HG02678 (cell line): ENCODE data around the gene NUP50.

Experiments
- ATAC-seq: cut with Tn5 transposase; IDR thresholded peaks from one replicate; pipeline ENCODE4 v1.9.1; 2021; ENCODE audit warnings: mild to moderate bottlenecking, moderate library complexity; ENCODE audit not compliant: unreplicated experiment

The NUP50 gene

DNA sequence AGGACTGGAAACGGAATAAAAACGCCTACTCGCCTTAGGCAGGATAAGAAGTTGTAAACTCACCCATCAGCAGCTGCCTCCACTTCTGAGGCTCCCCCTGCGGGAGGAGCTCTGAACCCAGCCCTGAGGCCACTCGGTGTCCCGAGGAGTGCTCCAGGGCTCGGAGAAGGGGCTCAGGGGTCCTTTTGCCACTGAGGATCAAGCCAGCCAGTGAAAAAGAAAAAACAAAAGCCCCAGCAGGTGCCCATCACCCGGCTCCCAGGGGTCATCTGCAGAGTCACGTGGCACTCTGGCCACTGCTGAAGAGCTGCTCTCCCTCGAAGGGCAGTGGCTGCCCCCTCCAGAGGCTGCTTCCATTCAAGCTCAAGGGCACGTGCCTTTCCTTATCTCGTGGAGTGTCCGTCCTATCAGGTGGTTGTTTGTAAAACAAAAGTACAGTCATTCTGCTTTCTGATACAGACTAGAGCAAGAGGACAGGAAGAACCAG lies 29.0 kb downstream of the NUP50 start:
- no peak for ATAC-seq

DNA sequence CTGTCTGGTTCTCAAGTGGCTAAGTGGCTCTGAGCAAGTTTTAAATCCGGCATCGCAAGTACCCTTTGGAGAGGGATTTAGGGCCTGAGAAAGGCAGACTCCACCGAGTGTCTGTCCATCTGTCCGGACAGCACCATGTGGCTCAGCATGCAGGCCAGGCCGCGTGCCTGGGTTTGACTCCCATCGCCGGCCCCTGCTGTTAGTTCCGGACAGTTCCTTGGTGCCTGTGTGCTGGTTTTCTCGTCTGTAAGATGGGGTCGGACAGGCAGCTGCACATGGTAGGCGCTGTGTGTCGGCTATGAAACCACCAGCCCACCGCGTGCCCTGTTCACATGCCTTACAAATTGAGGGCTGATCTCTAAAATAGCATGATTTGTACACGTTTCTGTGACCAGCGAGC lies 31.0 kb downstream of the NUP50 start:
- ATAC-seq, result no peak

DNA sequence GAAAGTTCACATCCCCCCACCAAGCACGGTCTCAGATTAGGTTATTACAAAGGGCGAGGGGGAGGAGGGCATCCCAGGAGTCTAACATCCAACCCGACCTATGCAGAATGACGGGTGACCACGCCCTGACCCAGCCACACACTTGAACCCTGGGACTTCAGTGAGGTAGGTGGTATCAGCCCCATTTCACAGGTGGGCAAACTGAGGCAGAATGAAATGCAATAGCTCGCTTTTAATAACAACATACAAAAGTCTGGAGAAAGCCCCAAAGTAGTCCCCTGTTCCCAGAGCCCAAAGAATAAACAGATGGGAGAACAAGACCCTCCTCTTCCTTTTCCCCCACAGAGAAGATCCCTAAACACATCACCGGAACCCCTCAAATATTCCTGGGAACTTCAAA lies 31.9 kb downstream of the NUP50 start:
- ATAC-seq, result no peak

DNA sequence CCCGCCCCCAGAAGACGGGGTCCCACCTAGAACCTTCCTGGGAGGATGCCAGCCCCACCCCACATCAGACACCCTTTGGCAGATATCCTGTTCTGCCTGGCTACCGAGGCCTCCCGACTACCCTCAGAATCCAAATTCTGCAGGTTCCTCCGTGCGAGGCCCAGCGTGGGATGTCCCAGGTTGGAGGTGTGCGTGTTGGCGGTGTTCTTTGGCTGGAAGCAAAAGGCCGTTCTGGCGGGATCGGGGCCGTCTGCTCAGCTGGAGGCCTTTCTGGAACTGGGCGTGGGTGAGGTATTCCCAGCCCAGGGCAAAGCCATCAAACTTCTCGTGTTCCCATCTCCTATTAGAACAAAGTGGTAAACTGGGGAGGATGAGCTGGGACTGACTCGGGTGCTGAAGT lies 32.6 kb downstream of the NUP50 start:
- ATAC-seq, result no peak

DNA sequence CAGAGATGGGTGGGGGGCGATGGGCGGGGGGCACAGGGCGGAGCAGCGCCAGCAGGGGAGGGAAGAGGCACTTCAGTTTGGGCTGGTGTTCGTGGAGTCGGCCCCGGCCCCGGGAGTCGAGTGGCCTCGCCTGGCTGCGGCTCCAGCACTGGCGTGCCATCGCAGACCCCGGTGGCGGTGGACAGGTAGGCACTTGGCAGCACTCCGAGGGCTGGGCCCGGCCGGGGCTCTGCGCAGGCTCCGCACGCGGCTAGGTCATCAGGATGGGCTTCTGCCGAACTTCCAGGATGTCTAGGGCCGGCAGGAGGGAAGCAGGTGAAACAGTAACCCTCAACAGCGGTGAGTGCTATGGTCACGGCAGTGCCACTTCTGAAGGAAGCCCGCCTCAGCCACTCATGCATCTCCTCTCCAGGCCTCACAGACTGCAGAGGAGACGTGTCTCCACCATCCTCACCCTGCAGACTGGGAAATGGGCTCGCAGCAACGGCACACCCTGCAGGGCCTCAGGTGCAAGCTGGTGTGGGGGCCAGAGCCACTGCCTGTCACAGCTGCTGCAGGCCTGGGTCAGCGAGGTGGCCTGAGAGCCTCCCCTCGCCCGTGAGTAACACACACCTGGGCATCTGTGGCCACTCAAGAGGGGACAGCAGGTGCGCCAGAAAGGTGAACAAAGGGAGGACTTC lies 33.3 kb downstream of the NUP50 start:
- no peak for ATAC-seq

DNA sequence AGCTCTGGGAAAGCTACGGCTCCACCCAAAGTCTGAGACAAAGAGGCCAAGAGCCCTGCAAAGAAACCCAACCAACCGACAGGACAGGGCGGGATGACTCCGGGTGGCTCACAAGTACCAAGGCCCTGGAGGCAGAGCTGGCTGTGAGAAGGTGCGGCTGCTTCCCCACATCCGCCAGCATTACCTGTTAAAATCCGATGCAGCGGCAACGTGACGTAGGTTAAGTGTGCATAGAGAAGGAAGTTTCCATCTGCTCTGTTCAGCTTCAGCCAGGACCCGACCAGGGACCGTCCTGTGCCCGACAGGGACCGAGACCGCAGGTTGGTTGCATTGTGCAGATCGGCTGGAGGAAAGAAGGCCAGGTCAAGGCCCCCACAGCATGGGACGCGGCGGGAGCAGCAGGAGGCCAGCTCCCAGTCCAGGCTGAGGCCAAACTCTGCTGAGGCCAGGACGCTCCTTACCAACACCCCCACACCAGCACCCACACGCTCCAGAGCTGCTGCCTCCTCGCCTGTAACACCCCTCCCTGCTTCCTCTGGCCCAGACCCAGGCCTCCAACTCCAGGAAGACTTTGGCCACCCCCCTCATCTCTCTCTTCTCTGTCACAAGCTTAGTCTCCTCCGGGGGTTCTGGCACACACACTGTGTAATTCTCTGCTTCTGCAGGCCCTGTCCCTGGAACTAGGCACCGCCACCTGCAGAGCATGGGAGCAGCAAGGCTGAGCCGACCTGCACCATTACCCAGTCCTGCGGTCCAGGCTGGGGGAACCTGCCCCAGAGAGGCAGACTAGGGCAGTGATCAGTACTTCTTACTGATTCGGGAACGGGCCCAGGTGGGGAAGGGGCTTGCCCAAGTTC lies 34.1 kb downstream of the NUP50 start:
- no peak for ATAC-seq

DNA sequence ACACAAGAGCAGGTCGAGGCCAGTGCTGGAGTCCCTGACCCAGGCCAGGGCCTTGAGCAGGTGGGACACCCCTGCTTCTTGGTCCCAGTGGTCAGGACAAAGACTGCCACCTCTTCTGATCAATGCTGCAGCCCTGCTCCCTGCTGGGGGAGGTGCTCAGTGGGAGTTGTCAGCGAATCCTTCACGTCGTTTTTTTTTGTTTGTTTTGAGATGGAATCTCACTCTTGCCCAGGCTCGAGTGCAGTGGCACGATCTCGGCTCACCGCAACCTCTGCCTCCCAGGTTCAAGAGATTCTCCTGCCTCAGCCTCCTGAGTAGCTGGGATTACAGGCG lies 34.7 kb downstream of the NUP50 start:
- no peak for ATAC-seq

DNA sequence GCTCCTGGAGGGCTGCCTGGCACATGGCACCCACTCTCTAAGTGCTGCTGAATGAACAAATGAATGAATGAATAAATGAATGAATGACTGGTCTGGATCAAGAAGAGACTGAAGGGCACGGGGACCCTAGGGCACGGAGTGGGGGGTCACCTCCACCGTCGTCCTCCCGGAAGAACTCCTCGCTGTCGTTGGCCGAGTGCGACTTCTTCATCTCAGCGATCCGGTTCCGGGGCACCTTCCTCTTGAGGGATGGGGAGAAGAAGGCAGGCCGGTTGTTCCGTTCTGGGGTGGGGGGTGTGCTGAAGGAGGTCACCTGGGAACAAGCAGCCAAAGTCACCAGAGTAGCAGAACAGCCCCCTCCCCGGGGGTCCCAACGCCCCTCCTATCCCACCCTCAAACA lies 36.0 kb downstream of the NUP50 start:
- no peak for ATAC-seq

DNA sequence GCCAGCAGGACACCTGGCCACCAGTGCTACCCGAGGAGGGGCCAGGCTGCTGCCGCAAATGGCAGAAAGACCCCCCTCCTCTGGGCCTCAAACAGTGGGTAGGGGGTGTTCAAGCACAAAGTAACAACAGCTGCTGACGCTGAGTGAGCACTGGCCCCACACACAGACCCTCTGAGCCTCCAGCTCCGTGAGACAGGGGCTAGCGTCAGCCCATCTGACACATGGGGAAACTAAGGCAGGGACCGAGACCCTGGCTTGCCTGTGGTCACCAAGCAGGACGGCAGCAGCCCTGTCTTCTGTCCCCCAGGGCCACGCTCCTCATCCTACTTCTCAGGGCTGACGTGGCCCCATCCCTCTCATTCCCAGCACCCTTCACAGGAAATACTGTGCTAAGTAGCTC lies 36.5 kb downstream of the NUP50 start:
- no peak for ATAC-seq

DNA sequence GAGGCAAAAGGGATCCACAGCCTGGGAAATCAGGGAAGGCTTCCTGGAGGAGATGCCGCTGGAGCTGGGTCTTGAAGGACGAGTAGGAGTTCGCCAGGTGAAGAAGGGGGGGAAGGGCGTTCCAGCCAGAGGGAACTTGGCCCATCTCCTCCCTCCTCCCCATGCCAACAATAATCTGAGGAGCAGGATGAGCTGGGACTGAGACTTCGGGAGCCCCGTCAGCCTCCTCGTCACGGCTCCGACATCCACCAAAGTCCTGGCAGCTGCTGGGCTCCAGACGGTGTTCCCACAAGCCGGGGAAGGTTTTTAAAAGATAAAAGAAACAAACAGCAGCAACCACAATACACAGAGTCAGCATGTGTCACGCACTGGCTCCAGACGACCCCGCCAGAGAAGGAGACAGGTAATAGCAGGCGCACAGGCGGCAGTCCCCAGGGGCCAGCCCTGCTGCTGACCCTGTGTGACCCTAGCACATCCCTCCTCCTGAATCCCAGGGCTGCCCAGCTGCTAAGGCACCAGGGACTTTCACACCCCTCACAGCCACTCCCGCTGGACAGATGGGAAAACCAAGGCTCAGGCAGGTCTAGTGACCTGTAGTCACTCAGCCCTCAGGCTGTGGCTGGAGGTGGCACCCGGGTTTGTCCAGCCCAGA lies 37.3 kb downstream of the NUP50 start:
- no peak for ATAC-seq

DNA sequence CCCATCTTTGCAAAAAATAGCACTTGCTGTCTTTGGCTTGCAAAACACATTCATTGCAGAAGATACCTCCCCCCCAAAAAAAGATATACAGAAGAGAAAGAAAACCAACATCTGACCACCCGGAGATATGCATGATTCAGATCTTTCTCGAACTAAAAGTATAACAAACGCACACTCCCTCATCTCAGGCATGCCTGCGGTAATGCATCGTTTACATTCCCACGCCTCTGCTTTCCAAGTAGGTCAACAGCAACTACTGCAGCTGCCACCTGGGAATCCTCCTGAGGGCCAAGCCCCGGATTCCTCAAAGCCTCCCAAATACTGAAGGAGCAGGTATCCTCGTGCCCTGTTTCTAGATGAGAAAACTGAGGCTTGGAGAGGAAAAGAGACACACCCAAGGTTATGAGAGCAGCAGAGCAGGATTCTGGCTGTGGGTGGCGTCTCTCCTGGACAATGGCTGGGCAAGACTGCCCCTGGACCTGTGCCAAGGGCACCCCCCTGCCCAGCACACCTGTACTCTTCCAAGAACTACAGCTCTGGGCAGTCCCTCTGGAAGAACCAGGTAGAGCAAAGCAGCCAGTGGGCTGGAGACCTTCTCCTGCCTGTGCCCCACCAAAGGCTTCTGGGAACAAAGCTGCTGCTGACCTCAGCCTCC lies 38.1 kb downstream of the NUP50 start:
- ATAC-seq, result no peak

DNA sequence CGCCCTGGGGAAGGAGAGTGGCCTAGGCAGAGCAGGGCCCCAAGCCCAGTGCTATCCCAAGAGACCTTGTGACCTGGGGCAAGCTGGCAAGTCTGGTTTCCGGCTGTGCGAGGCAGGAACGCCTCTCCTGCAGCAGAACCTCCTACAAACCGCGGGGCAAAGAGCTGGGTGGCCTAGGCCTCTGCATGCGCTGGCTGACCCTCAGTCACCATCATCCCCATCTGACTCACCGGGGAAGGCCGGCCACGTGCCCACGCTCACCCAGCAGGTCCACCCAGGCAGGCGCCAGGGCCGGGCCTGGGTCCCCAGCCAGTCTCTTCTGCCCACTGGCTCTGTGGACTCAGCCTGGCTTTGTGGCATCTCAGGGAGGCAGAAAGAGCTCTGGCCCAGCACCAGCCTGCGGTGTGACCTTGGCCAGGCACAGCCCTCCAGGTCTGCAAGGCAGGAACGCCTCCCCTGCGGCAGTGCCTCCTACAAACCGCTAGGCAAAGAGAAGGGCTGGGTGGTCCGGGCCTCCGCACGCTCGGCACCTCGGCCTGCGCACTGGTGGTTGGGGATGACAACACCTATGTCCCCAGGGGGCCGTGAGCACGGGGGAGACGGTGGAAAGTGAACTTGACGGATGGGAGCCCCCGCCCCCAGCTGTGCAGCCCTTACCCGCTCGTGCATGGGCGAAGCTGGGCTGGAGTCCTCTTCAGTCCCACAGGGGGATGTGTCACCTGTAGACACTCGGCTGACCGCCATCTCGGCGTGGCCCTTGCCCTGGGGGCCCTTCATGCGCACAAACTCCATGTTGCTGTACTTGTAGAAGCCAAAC lies 38.8 kb downstream of the NUP50 start:
- no peak for ATAC-seq

DNA sequence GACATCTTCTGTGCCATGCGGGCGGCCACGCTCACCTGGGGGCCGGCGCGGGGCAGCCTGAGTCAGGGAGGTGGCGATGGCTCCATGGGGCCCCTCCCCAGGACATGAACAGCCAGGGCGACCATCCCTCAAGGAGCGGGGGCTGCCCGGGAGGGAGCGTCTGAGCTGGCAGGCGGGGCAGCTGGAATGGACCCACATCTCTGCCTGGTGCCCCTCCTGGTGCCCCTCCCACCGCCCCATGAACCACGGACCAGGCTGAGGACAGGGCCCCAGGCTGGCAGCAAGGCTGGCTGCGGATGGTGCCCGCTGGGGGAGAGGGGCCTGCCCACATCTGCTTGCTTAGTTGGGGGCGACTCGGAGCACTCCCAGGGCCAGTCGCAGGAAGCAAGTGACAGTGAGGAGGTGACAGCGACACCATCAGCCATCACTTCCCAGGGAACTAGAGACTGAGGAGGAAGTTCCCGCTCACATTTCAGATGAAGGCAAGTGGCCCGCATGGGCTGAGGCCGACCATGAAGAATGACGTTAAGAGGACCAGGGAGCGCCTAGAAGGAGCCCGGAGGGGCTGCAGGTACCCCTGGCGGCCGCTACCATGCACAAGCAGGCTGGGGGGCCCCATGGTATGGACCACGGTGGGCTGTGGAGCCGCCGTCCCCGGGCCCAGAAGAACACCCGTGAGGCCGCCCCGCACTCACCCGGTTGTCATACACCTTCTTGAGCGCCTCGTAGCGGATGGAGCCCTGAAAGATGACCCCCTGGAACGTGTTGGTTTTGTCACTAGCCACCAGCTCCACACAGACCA lies 39.6 kb downstream of the NUP50 start:
- no peak for ATAC-seq

DNA sequence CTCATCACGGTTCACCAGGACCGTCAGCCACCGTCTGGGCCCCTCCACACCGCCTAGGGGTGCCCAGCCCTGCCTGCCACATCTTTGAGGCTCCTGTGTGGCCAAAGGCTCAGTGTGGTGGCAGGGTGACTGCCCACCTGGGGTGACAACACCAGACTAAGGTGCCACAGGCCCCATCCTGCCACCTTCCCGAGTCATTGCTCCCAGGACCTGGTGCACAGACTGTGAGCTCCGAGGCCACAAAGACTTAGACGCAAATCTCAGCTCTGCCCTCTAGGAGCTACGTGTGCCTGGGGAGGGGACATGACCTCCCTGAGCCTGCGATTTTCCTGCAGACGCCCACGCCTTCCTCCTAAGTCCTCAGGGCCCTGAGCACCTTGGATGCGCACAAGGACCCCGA lies 40.5 kb downstream of the NUP50 start:
- no peak for ATAC-seq

DNA sequence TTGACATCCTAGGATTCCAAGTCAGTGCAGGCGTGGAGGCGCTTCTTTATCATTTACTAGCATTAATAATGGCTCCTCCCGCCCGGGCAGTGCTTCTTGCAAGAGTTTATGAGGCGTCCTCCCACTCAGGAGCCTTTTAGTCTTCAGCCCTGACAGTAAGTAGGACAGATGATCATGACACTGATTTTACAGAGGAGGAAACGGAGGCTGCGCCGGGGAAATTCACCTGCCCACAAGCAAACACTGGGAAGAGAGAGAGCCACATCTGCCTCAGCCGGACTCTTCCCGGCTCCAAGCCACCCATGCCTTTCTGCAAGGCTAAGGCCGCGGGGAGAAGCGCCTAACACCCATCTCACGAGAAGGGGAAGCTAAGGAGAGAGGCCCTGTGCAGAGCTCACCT lies 41.1 kb downstream of the NUP50 start:
- ATAC-seq, result no peak

DNA sequence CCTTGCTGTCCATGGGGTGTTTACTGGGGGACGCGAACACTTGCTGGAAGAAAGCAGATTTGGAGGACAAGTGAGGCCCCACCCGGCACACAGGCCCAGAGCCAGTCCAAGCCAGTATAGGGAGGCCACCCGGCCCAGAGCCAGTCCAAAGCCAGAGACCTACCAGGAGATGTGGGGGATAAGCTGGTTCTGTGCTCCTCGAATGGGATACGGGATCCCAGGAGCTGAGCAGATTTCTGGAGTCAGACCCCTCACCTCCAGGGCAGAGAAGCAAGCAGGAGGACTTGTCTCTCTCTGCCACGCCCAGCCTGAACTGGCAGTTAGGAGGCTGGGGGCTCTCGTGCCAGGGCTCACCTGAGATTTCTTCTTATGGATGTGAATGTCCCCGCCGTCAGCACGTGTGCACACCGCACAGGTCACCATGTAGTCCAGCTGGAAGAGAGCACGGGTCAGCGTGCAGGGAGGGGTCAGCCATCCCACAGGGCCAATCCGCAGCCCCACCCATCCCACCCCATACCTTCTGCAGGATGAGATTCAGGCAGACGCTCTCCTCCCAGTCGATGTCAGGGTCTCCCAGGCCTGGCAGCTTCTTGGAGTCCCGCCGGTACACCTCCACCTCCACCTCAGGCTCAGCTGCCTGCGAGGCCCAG lies 41.7 kb downstream of the NUP50 start:
- no peak for ATAC-seq

DNA sequence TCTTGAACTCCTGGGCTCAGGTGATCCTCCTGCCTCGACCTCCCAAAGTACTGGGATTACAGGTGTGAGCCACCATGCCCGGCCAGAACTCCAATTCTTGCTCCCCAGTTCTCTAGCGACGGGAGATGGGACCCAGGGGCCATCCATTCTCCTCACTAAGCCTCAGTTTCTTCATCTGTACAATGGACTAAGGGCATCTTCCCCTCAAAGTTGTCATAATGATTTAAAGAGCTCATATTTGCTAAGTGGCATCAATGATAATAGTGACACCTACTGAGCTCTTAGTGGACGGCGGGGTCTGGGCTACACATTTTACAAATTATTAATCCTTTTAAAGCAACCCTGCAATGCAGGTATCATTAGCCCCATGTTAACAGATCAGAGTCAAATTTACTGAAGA lies 42.5 kb downstream of the NUP50 start:
- no peak for ATAC-seq

DNA sequence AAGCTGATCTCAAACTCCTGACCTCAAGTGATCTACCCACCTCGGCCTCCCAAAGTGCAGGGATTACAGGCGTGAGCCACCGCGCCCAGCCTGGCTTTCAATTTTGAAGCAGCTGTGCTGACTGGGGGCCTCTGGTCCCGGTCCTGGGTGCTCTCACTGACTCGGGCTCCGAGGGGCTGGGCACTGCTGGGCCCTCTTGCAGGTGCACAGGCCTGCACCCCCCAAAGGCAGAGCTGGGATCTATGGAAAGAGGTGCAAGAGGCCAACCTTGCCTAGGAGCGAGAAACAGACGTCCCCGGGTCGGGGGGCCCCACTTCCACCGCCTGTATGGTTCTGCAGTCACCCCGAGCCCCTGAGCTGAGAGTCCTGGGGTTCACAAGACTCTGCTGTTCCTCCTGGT lies 43.8 kb downstream of the NUP50 start:
- ATAC-seq, result no peak

DNA sequence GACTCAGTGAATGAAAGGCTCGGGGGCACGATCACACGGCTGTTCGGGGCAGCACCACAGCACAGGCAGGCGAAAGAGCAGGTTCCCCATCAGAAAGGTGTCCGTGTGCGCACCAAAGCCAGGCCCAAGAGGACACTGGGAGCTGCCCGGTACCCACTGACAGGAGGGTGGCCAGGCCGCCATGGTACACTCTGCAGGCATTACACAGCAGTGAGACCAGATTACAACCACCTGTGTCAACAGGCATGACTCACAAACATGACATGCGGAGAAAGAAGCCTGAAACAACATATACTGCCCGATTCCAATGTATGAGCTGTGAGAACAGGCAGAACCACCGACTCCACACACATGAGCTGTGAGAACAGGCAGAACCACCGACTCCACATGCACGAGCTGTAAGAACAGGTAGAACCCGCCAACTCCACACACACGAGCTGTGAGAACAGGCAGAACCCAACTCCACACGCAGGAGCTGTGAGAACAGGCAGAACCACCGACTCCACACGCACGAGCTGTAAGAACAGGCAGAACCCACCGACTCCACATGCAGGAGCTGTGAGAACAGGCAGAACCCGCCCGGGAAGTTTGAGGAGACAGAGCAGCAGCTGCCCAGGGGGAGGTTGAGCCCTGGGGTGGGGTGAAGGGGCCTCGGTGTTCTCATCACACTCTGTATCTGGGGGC lies 44.4 kb downstream of the NUP50 start:
- no peak for ATAC-seq
